ENCODE data around the gene PF4V1.

GRCh38 chr4:73891326-73891725, 38.2 kb downstream of the PF4V1 start:
- TF ChIP-seq POLR2A (IDR thresholded peaks at IDR 0.05) (no peak), CTCF (IDR thresholded peaks at IDR 0.05) (no peak)

Data from adrenal gland (tissue), 5 donors.